A549 (cell line): ENCODE data around the gene FOXJ3.

Source experiments
- CEBPB ChIP-seq, 2 experiments: fragments of >200 bp in 1 of 2; sonication (Bioruptor Twin) in 1 of 2; formaldehyde crosslinking in 1 of 2; IDR thresholded peaks; 2 replicates each; pipeline ENCODE4 v1.6.1; 2012 to 2016
- FOSB ChIP-seq: fragments of 250-450 bp; sonication (Bioruptor Pico); IDR thresholded peaks from 2 replicates; pipeline ENCODE4 v1.5.0; 2020; ENCODE audit warnings: mild to moderate bottlenecking, moderate library complexity
- FOSL2 ChIP-seq, 2 experiments: fragments of 450-650 bp in 1 of 2; fragments of >200 bp in 1 of 2; sonication (Bioruptor Twin) in 1 of 2; formaldehyde crosslinking; IDR thresholded peaks; 2 replicates each; pipeline versions ENCODE4 v1.5.0 to v1.6.1; 2016 to 2020; ENCODE audit warnings: mild to moderate bottlenecking in 1 of 2, moderate library complexity in 1 of 2
- MAZ ChIP-seq: fragments of 150-350 bp; IDR thresholded peaks from 2 replicates; pipeline ENCODE4 v1.6.1; 2014; ENCODE audit warnings: antibody characterized with exemption, low read depth, low read length, borderline replicate concordance
- POLR2A ChIP-seq: IDR thresholded peaks from 2 replicates; pipeline ENCODE4 v1.6.1; 2012; ENCODE audit warnings: mild to moderate bottlenecking, low read length
- RFX5 ChIP-seq: fragments of 450-650 bp; IDR thresholded peaks from 2 replicates; pipeline ENCODE4 v1.7.1; 2014; ENCODE audit warnings: antibody characterized with exemption, mild to moderate bottlenecking, moderate library complexity
- SMC3 ChIP-seq: fragments of >200 bp; sonication (Bioruptor Twin); formaldehyde crosslinking; IDR thresholded peaks from 3 replicates; pipeline ENCODE4 v1.6.1; 2018; ENCODE audit warnings: inconsistent platforms
- ZNF302 ChIP-seq: fragments of 250-450 bp; sonication (Bioruptor Pico); IDR thresholded peaks from 2 replicates; pipeline ENCODE4 v1.9.0; 2021; ENCODE audit warnings: inconsistent platforms, mild to moderate bottlenecking, moderate library complexity
- ZSCAN20 ChIP-seq: fragments of 250-450 bp; sonication (Bioruptor Pico); IDR thresholded peaks from 2 replicates; pipeline ENCODE4 v1.8.0; 2022; ENCODE audit warnings: mild to moderate bottlenecking, moderate library complexity
- TF ChIP-seq, protein P1 (sequence below): fragments of >200 bp; sonication (Bioruptor Twin); formaldehyde crosslinking; IDR thresholded peaks from 3 replicates; pipeline ENCODE4 v1.5.1; 2016
- TF ChIP-seq, protein P2 (sequence below): IDR thresholded peaks from 2 replicates; pipeline ENCODE4 v1.6.1; 2012

DNA sequence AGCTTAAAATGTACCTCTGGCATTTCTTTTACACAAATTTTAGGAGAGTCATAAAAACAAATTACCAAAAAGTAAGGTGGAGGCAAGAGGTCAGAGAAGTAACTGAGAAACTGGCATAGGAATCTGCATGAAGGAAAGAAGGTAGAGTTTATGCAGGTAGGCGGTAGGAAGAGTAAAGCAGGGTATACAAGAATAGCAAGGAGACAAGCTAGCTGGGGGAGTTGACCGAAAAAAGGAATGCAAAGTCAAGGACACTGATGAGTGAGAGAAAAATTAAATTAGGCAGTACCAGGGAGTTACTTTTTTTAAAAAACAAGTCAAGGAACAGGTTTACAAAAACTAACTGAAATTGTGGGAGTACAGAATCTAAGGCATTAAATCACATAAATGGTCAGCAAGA lies 56.0 kb downstream of the FOXJ3 start:
- TF ChIP-seq, protein P1, sequence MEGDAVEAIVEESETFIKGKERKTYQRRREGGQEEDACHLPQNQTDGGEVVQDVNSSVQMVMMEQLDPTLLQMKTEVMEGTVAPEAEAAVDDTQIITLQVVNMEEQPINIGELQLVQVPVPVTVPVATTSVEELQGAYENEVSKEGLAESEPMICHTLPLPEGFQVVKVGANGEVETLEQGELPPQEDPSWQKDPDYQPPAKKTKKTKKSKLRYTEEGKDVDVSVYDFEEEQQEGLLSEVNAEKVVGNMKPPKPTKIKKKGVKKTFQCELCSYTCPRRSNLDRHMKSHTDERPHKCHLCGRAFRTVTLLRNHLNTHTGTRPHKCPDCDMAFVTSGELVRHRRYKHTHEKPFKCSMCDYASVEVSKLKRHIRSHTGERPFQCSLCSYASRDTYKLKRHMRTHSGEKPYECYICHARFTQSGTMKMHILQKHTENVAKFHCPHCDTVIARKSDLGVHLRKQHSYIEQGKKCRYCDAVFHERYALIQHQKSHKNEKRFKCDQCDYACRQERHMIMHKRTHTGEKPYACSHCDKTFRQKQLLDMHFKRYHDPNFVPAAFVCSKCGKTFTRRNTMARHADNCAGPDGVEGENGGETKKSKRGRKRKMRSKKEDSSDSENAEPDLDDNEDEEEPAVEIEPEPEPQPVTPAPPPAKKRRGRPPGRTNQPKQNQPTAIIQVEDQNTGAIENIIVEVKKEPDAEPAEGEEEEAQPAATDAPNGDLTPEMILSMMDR = no peak
- TF ChIP-seq ZNF302 (CRISPR knock-in tag) (no peak), FOSB (CRISPR knock-in tag) (no peak), RFX5 (no peak), SMC3 (no peak), CEBPB (IDR thresholded peaks at IDR 0.05) (no peak), POLR2A (no peak), ZSCAN20 (CRISPR knock-in tag) (no peak), FOSL2 (IDR thresholded peaks at IDR 0.05) (no peak), FOSL2 (CRISPR knock-in tag; IDR thresholded peaks at IDR 0.05) (no peak), MAZ (no peak)
- TF ChIP-seq, protein P2, sequence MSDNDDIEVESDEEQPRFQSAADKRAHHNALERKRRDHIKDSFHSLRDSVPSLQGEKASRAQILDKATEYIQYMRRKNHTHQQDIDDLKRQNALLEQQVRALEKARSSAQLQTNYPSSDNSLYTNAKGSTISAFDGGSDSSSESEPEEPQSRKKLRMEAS = no peak
